Limb (tissue), 2 donors: Measurements from ENCODE around the gene GIGYF1.
"Not testable (repeated sequence)": the region's sequence is repeated elsewhere in the genome, so short reads cannot be mapped to it uniquely, and the experiment has no call there.

Source experiments
- DNase-seq, 2 donors: peaks; one replicate each; pipeline ENCODE4 v3.0.0-alpha.2; 2016; ENCODE audit errors: extremely low spot score in 2 of 2

GIGYF1 gene

GRCh38 chr7:100694098-100694745, at the start of gene GIGYF1:
TSS of gene GIGYF1 (minus strand) at chr7:100694250. CDS start at chr7:100688238, 6,012 bp downstream.
- peak in 1 of 2 donors; percentile 87 for DNase-seq

- no peak for DNase-seq
These were observed 45.9 kb upstream of the GIGYF1 start for GRCh38 chr7:100739934-100740333.

- no peak for DNase-seq
These were observed 42.6 kb upstream of the GIGYF1 start for GRCh38 chr7:100736671-100737070.

GRCh38 chr7:100735730-100736129, 41.7 kb upstream of the GIGYF1 start:
- DNase-seq: no peak

GRCh38 chr7:100731937-100732636, 38.0 kb upstream of the GIGYF1 start:
- no peak for DNase-seq

- DNase-seq: no peak
These were observed 36.2 kb upstream of the GIGYF1 start for GRCh38 chr7:100730136-100730800.

GRCh38 chr7:100728196-100728595, 34.1 kb upstream of the GIGYF1 start:
- no peak for DNase-seq

GRCh38 chr7:100726996-100727761, 33.1 kb upstream of the GIGYF1 start:
- DNase-seq: peak in 1 of 2 donors; percentile 47

GRCh38 chr7:100724364-100724763, 30.3 kb upstream of the GIGYF1 start:
- DNase-seq: not testable (repeated sequence)

GRCh38 chr7:100723732-100724275, 29.8 kb upstream of the GIGYF1 start:
- no peak for DNase-seq

- DNase-seq: no peak
These were observed 28.6 kb upstream of the GIGYF1 start for GRCh38 chr7:100722480-100723212.

- DNase-seq: no peak
These were observed 27.4 kb upstream of the GIGYF1 start for GRCh38 chr7:100721505-100721812.

- DNase-seq: no peak
These were observed 26.8 kb upstream of the GIGYF1 start for GRCh38 chr7:100720671-100721504.

GRCh38 chr7:100720279-100720670, 26.2 kb upstream of the GIGYF1 start, which contains the start of gene EPO:
TSS of gene EPO (plus strand) at chr7:100720468. CDS start at chr7:100720981, 513 bp downstream.
- DNase-seq: no peak

GRCh38 chr7:100719523-100720278, 25.7 kb upstream of the GIGYF1 start:
- no peak for DNase-seq

- DNase-seq: not testable (repeated sequence)
These were observed 23.0 kb upstream of the GIGYF1 start for GRCh38 chr7:100717073-100717472.

- no peak for DNase-seq
These were observed 20.7 kb upstream of the GIGYF1 start for GRCh38 chr7:100714725-100715124.

GRCh38 chr7:100711369-100711768, 17.3 kb upstream of the GIGYF1 start:
- no peak for DNase-seq

GRCh38 chr7:100710452-100710851, 16.4 kb upstream of the GIGYF1 start:
- no peak for DNase-seq
